NCI-H1694 (cell line): ENCODE results near the gene BCAS3.

ENCODE experiments used
- DNase-seq: peaks from one replicate; lab custom pipeline; 2025; lab: John Stamatoyannopoulos, UW

The BCAS3 gene

GRCh38 chr17:61200339-61200715, 522.7 kb downstream of the BCAS3 start:
- DNase-seq = no peak

GRCh38 chr17:61201211-61201610, 523.6 kb downstream of the BCAS3 start:
- no peak for DNase-seq

GRCh38 chr17:61202564-61202963, 524.9 kb downstream of the BCAS3 start:
- no peak for DNase-seq

- DNase-seq = no peak
These were observed 526.0 kb downstream of the BCAS3 start for GRCh38 chr17:61203671-61204131.

GRCh38 chr17:61204456-61204855, 526.8 kb downstream of the BCAS3 start:
- no peak for DNase-seq

- no peak for DNase-seq
These were observed 527.8 kb downstream of the BCAS3 start for GRCh38 chr17:61205401-61205800.

GRCh38 chr17:61205931-61206330, 528.3 kb downstream of the BCAS3 start:
- no peak for DNase-seq

GRCh38 chr17:61206922-61207321, 529.3 kb downstream of the BCAS3 start:
- no peak for DNase-seq

GRCh38 chr17:61208301-61209105, 530.9 kb downstream of the BCAS3 start:
- DNase-seq = peak; percentile 90

GRCh38 chr17:61209106-61209439, 531.4 kb downstream of the BCAS3 start:
- DNase-seq = no peak

- no peak for DNase-seq
These were observed 531.9 kb downstream of the BCAS3 start for GRCh38 chr17:61209525-61209924.

GRCh38 chr17:61211236-61211635, 533.6 kb downstream of the BCAS3 start:
- no peak for DNase-seq

- no peak for DNase-seq
These were observed 535.0 kb downstream of the BCAS3 start for GRCh38 chr17:61212655-61213054.

- DNase-seq = no peak
These were observed 537.1 kb downstream of the BCAS3 start for GRCh38 chr17:61214753-61215152.

- DNase-seq = no peak
These were observed 538.4 kb downstream of the BCAS3 start for GRCh38 chr17:61216066-61216465.

- DNase-seq = no peak
These were observed 540.3 kb downstream of the BCAS3 start for GRCh38 chr17:61217878-61218437.

GRCh38 chr17:61218438-61218837, 540.8 kb downstream of the BCAS3 start:
- no peak for DNase-seq

GRCh38 chr17:61219460-61219859, 541.8 kb downstream of the BCAS3 start:
- DNase-seq = no peak

- DNase-seq = no peak
These were observed 543.5 kb downstream of the BCAS3 start for GRCh38 chr17:61221181-61221580.

GRCh38 chr17:61221597-61222471, 544.2 kb downstream of the BCAS3 start:
- no peak for DNase-seq

- DNase-seq = no peak
These were observed 546.1 kb downstream of the BCAS3 start for GRCh38 chr17:61223725-61224124.

- no peak for DNase-seq
These were observed 547.7 kb downstream of the BCAS3 start for GRCh38 chr17:61225178-61225882.
